ENCODE results near the gene GBF1. TPM values are rescaled to one million over a fixed set of nuclear protein-coding genes. Genes with fewer than 3 reads are reported as not detected.

Gene GBF1
- total RNA-seq (2022; extraction: Qiagen RNA extraction): 22.7 to 27.3 TPM (median 26.3 TPM) in 5 replicates

GRCh38 chr10:102245082-102245931, at the start of gene GBF1:
TSS of gene GBF1 (plus strand) at chr10:102245532. CDS start at chr10:102258939, 13,407 bp downstream.

GRCh38 chr10:102225646-102226541, 19.4 kb upstream of the GBF1 start, which contains the start of gene ELOVL3:
TSS of gene ELOVL3 (plus strand) at chr10:102226299. CDS start at chr10:102226549, 250 bp downstream.

GRCh38 chr10:102241444-102242117, 3.8 kb upstream of the GBF1 start, which contains the start of gene PITX3:
TSS of gene PITX3 (minus strand) at chr10:102241512. CDS start at chr10:102232080, 9,432 bp downstream.

GRCh38 chr10:102395400-102396316, 150.3 kb downstream of the GBF1 start, which contains the start of gene NFKB2:
TSS of gene NFKB2 (plus strand) at chr10:102395705. CDS start at chr10:102395960, 255 bp downstream.

GRCh38 chr10:102418622-102419268, 173.4 kb downstream of the GBF1 start, which contains the start of gene PSD:
TSS of gene PSD (minus strand) at chr10:102418785. CDS start at chr10:102417038, 1,747 bp downstream.

GRCh38 chr10:102420714-102421506, 175.6 kb downstream of the GBF1 start, which contains the start of gene FBXL15:
TSS of gene FBXL15 (plus strand) at chr10:102420836. CDS start at chr10:102421130, 294 bp downstream.

Other genes starting within 250 kb of the GBF1 start
- gene ARMH3, start 189.4 kb upstream of the GBF1 start, total RNA-seq (2022; extraction: Qiagen RNA extraction): 10.1 to 12.6 TPM (median 11.7 TPM) in 5 replicates
- 25.6 to 39.3 TPM (median 36.0 TPM) in 5 replicates for gene HPS6, start 180.2 kb upstream of the GBF1 start, total RNA-seq (2022; extraction: Qiagen RNA extraction)
- 29.7 to 43.0 TPM (median 40.8 TPM) in 5 replicates for gene LDB1, start 125.2 kb upstream of the GBF1 start, total RNA-seq (2022; extraction: Qiagen RNA extraction)
- 48.1 to 62.1 TPM (median 57.8 TPM) in 5 replicates for gene PPRC1, start 112.5 kb upstream of the GBF1 start, total RNA-seq (2022; extraction: Qiagen RNA extraction)
- 166 to 187 TPM (median 171 TPM) in 5 replicates for gene NOLC1, start 93.1 kb upstream of the GBF1 start, total RNA-seq (2022; extraction: Qiagen RNA extraction)
- gene ELOVL3, start 19.2 kb upstream of the GBF1 start, total RNA-seq (2022; extraction: Qiagen RNA extraction): 0.16 to 0.40 TPM (median 0.30 TPM) in 5 replicates
- 0.37 to 0.51 TPM (median 0.43 TPM) in 5 replicates for gene PITX3, start 4.0 kb upstream of the GBF1 start, total RNA-seq (2022; extraction: Qiagen RNA extraction)
- gene NFKB2, start 150.2 kb downstream of the GBF1 start, total RNA-seq (2022; extraction: Qiagen RNA extraction): 68.1 to 102 TPM (median 85.6 TPM) in 5 replicates
- 0.18 to 0.60 TPM (median 0.46 TPM) in 5 replicates for gene PSD, start 173.3 kb downstream of the GBF1 start, total RNA-seq (2022; extraction: Qiagen RNA extraction)
- gene FBXL15, start 175.3 kb downstream of the GBF1 start, total RNA-seq (2022; extraction: Qiagen RNA extraction): 6.5 to 12.1 TPM (median 10.1 TPM) in 5 replicates
- 61.2 to 73.2 TPM (median 66.7 TPM) in 5 replicates for gene CUEDC2, start 187.0 kb downstream of the GBF1 start, total RNA-seq (2022; extraction: Qiagen RNA extraction)
- 0.08 to 0.19 TPM (median 0.17 TPM) in 5 replicates for gene C10orf95, start 206.0 kb downstream of the GBF1 start, total RNA-seq (2022; extraction: Qiagen RNA extraction)